Measurements from ENCODE around the gene ABCB11.

Gene ABCB11

DNA sequence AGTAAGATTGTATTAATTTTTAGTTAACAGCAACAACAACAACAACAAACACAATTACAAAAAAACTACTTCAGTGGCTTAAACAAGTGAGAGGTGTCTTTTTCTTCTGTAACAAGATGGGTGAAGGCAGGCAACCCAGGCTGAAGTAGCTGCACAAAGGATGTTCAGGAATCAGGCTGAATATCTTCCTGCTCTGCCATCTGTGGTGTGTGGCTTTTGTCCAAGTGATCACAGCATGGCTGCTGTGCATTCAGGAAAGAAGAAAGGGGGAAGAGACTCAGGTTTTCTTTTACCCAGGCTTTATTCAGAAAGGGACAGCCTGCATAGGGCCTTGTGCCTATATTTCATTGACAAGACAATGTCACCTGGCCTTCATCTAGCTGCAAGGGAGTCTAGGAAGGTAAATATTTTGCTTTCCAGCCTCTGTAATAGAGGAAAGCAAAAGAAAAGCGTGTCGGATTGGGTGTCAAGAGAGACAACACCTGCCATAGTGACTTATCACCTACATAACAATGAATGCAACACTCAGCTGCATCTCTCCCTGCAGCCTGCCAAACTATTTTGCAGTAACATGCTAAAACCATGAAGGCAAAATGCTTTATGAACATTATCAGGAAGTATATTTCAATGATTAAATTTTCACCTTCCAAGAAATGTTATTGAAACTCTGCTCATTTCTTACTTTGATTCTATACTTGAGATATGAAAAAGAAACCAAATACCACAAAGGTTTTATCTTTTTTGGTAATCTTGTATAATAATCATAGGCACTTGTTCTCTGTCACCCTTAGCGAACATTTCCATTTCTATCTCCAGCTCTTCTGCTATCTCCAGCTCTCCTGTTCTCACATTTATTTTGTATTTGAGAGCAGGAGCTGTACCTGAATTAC is 115.4 kb downstream of the ABCB11 start:
- no peak overlapping the region for H3K4me3 ChIP-seq (ENCODE audit: low read depth, low read length)

DNA sequence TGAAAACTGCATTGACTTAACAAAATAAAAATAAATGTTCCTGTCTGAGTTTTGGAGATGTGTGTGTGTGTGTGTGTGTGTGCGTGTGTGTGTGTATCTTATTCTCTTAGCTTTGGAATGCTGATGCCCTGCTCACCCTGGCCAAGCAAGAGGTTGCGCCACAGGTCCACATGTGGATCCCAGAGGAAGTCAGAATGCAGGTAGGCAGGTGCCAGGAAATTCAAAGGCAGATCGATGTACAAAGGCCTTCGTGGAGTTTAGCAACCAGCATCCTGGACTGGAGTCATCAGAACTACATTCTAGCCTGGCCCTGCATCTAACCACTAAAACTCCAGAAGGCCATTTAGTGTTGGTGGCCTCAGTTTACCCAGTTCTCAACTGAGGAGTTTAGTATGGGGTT is 117.6 kb downstream of the ABCB11 start:
- TF ChIP-seq, protein P1, sequence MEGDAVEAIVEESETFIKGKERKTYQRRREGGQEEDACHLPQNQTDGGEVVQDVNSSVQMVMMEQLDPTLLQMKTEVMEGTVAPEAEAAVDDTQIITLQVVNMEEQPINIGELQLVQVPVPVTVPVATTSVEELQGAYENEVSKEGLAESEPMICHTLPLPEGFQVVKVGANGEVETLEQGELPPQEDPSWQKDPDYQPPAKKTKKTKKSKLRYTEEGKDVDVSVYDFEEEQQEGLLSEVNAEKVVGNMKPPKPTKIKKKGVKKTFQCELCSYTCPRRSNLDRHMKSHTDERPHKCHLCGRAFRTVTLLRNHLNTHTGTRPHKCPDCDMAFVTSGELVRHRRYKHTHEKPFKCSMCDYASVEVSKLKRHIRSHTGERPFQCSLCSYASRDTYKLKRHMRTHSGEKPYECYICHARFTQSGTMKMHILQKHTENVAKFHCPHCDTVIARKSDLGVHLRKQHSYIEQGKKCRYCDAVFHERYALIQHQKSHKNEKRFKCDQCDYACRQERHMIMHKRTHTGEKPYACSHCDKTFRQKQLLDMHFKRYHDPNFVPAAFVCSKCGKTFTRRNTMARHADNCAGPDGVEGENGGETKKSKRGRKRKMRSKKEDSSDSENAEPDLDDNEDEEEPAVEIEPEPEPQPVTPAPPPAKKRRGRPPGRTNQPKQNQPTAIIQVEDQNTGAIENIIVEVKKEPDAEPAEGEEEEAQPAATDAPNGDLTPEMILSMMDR (IDR thresholded peaks at IDR 0.05; ENCODE audit: borderline replicate concordance, insufficient read depth, low read depth, low read length): no peak
- no peak overlapping the region for H3K4me3 ChIP-seq (ENCODE audit: low read depth, low read length)

More for the DNA sequence above, 115.4 kb downstream of the ABCB11 start:
- TF ChIP-seq, protein P1 (IDR thresholded peaks at IDR 0.05; ENCODE audit: borderline replicate concordance, insufficient read depth, low read depth, low read length): no peak

DNA sequence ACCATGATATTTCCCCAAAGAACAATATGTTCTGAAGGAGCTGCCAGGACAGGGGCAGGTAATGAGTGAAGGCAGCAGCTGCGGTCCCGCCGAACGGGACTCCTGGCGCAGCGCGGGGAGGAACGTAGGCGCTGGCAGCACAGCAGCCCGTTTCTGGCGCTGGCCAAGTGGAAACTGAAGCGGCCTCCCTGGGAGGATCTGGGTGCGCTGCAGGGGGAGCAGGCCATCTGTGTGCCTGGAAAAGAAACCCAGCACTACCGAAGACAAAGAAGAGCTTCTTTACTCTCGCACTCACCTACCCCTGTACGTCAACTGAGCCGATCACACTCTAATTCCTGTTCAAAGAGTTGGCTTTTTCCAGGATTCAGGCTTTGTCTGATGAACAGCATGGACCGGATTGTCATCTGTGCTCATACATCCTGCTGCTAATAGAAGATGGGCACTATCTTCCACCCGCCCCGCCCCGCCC is 118.2 kb downstream of the ABCB11 start:
- no peak overlapping the region for H3K4me3 ChIP-seq (ENCODE audit: low read depth, low read length)
- TF ChIP-seq, protein P1 (IDR thresholded peaks at IDR 0.05; ENCODE audit: borderline replicate concordance, insufficient read depth, low read depth, low read length): no peak

DNA sequence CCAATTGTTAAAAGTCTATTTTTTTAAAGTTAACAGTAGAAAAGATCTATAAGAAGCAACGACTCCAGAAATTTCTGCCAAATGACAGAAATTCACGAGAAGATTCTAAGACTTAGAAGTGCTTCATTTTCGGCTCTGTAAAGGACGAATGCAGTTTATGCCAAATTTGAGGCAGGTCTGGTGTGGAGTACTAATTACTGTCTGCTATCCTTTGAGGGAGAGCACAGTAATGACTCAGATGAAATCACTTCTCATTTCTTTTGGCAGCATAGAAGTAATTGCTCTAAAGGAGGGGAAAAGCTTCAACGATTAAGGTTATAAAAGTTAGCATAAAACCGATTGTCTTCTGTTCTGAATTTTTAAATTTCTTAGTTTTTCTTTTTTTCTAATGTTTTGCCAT is 118.7 kb downstream of the ABCB11 start:
- TF ChIP-seq, protein P1 (IDR thresholded peaks at IDR 0.05; ENCODE audit: borderline replicate concordance, insufficient read depth, low read depth, low read length): no peak

DNA sequence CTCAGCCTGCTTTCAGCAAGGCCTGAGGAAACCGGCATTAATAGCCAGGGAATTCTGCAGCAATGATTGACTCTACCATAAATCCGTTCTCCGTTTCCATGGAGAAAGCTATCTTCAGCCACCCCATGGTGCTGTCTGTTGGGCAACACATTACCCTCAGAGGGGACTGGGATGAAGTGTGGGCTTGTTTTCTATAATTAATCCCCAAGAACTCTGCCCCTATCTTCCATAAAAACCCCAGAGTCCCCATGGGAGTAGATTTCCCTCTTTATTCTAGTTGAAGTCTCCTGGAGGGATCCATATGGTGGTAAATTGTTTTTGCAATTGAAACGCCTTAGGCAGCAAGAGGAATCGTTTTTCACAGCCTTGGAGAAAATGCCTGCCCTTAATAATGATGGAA is 120.8 kb downstream of the ABCB11 start:
- TF ChIP-seq, protein P1 (IDR thresholded peaks at IDR 0.05; ENCODE audit: borderline replicate concordance, insufficient read depth, low read depth, low read length): no peak
- H3K4me3 ChIP-seq (ENCODE audit: low read depth, low read length): no peak overlapping the region

More for the DNA sequence above, 118.7 kb downstream of the ABCB11 start:
- H3K4me3 ChIP-seq (ENCODE audit: low read depth, low read length): no peak overlapping the region

DNA sequence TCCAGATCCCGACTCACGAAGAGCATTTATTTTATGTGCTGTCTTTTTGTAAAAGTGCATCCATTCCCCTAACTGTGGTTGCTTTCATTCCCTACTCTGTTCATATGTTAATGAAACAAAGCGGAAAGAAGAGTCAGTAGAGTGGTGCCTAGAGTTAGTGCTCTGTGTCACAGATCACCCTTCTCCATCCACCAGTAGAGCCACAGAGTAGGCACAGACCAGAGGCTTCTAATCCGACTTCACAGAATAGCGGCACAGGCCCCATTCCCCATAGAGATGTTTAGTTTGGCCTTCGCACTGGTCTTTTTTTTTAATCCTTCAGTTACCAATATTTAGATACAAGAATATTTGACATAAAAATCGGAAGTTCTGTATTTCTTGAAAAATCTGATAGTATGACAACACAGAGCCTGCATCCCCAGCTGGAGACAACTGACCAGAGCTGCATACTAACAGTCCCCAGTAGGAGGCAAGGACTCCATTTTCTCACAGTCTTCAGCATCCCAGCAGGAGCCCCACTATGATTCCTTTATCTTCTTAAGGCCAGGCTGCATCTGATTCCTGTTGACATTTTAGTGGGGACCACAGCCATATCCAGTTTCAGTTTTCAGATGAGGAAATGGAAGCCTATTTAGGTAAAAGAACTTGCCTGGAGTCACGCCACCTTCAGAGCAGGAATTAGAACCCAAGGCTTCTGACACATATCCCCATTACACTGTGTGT is 123.0 kb downstream of the ABCB11 start:
- no peak overlapping the region for H3K4me3 ChIP-seq (ENCODE audit: low read depth, low read length)
- TF ChIP-seq, protein P1 (IDR thresholded peaks at IDR 0.05; ENCODE audit: borderline replicate concordance, insufficient read depth, low read depth, low read length): no peak

Data from GM12875 (cell line).